AG04450 (cell line): ENCODE results near the gene WDR72. TPM values are rescaled to one million over a fixed set of nuclear protein-coding genes. Genes with fewer than 3 reads are reported as not detected.

Experiments used
- CTCF ChIA-PET: fragments of 300-600, 350-600 bp; formaldehyde crosslinking; extraction: SDS; loops from one replicate; lab custom pipeline; 2022; ENCODE audit warnings: antibody characterized with exemption, inconsistent platforms; lab: Charles Lee
- POLR2A ChIA-PET: fragments of 350-600 bp; formaldehyde crosslinking; extraction: SDS; loops from one replicate; lab custom pipeline; 2021; ENCODE audit warnings: antibody characterized with exemption, inconsistent platforms; lab: Yijun Ruan, JAX
- DNase-seq: peaks from one replicate; pipeline ENCODE4 v3.0.0-alpha.2; 2011; ENCODE audit warnings: low read depth, low spot score
- H3K27ac ChIP-seq: one replicate; pipeline ENCODE4 v1.5.1; 2012; ENCODE audit warnings: low read depth, low read length, control low read depth
- H3K27me3 ChIP-seq: one replicate; pipeline ENCODE4 v1.6.0; 2012; ENCODE audit warnings: low read length; ENCODE audit not compliant: control insufficient read depth, insufficient read depth
- H3K4me3 ChIP-seq: 2 replicates; pipeline ENCODE4 v1.5.1; 2011; ENCODE audit warnings: mild to moderate bottlenecking, low read depth, low read length, control low read depth
- H3K9me3 ChIP-seq: 2 replicates; pipeline ENCODE4 v1.5.1; 2012; ENCODE audit warnings: low read length; ENCODE audit not compliant: control insufficient read depth, insufficient read depth
- CTCF ChIP-seq: IDR thresholded peaks from 2 replicates; pipeline ENCODE4 v1.5.1; 2011; ENCODE audit warnings: low read depth, low read length, control low read depth, inconsistent platforms
- polyA plus RNA-seq: library from polyadenylated mRNA; depleted of rRNA; stranded (reverse); fragments of >200 nt; gene quantifications from 2 replicates; pipeline ENCODE4 v1.2.3, GENCODE V29; 2011

WDR72 gene
- polyA plus RNA-seq, 1 experiment, result 0.02 TPM

GRCh38 chr15:53482055-53482454, 277.4 kb downstream of the WDR72 start:
- POLR2A ChIA-PET, result no interaction called here
- H3K9me3 ChIP-seq, result peaks cover 19% of the 10 kb centered on the region
- no peak for TF ChIP-seq CTCF
- H3K27me3 ChIP-seq, result no peaks in the 10 kb centered on the region
- CTCF ChIA-PET, result no interaction called here
- no peak overlapping the region for H3K4me3 ChIP-seq
- no peak overlapping the region for H3K27ac ChIP-seq
- DNase-seq, result no peak

- Histone ChIP-seq H3K27me3 (no peaks in the 10 kb centered on the region), H3K9me3 (peaks cover 10% of the 10 kb centered on the region; the same call in 1 of the 2 replicates), H3K27ac (no peak overlapping the region), H3K4me3 (no peak overlapping the region)
- DNase-seq, result no peak
- CTCF ChIA-PET, result no interaction called here
- TF ChIP-seq CTCF, result no peak
- POLR2A ChIA-PET, result no interaction called here
Measured at GRCh38 chr15:53477981-53478766, 281.3 kb downstream of the WDR72 start.

GRCh38 chr15:53473886-53474285, 285.6 kb downstream of the WDR72 start:
- no peaks in the 10 kb centered on the region for H3K27me3 ChIP-seq
- POLR2A ChIA-PET, result no interaction called here
- peaks cover 9% of the 10 kb centered on the region; the same call in 1 of the 2 replicates for H3K9me3 ChIP-seq
- H3K4me3 ChIP-seq, result no peak overlapping the region
- H3K27ac ChIP-seq, result no peak overlapping the region
- no peak for TF ChIP-seq CTCF
- CTCF ChIA-PET, result no interaction called here
- DNase-seq, result no peak

GRCh38 chr15:53473435-53473834, 286.0 kb downstream of the WDR72 start:
- CTCF ChIA-PET, result no interaction called here
- no peak for TF ChIP-seq CTCF
- POLR2A ChIA-PET, result no interaction called here
- Histone ChIP-seq H3K9me3 (peaks cover 9% of the 10 kb centered on the region; the same call in 1 of the 2 replicates), H3K4me3 (no peak overlapping the region), H3K27me3 (no peaks in the 10 kb centered on the region), H3K27ac (no peak overlapping the region)
- no peak for DNase-seq

- no peak overlapping the region for H3K27ac ChIP-seq
- TF ChIP-seq CTCF, result no peak
- CTCF ChIA-PET, result no interaction called here
- POLR2A ChIA-PET, result no interaction called here
- peaks cover 9% of the 10 kb centered on the region for H3K9me3 ChIP-seq
- H3K27me3 ChIP-seq, result no peaks in the 10 kb centered on the region
- DNase-seq, result no peak
- no peak overlapping the region for H3K4me3 ChIP-seq
Measured at GRCh38 chr15:53472883-53473282, 286.6 kb downstream of the WDR72 start.
